Fibroblast of skin of right quadriceps (primary cell): Measurements from ENCODE around the gene LIN37.

Source experiments
- DNase-seq: peaks from one replicate; pipeline ENCODE4 v3.0.0-alpha.2; 2013

The LIN37 gene, protein sequence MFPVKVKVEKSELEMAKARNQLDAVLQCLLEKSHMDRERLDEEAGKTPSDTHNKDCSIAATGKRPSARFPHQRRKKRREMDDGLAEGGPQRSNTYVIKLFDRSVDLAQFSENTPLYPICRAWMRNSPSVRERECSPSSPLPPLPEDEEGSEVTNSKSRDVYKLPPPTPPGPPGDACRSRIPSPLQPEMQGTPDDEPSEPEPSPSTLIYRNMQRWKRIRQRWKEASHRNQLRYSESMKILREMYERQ

DNA sequence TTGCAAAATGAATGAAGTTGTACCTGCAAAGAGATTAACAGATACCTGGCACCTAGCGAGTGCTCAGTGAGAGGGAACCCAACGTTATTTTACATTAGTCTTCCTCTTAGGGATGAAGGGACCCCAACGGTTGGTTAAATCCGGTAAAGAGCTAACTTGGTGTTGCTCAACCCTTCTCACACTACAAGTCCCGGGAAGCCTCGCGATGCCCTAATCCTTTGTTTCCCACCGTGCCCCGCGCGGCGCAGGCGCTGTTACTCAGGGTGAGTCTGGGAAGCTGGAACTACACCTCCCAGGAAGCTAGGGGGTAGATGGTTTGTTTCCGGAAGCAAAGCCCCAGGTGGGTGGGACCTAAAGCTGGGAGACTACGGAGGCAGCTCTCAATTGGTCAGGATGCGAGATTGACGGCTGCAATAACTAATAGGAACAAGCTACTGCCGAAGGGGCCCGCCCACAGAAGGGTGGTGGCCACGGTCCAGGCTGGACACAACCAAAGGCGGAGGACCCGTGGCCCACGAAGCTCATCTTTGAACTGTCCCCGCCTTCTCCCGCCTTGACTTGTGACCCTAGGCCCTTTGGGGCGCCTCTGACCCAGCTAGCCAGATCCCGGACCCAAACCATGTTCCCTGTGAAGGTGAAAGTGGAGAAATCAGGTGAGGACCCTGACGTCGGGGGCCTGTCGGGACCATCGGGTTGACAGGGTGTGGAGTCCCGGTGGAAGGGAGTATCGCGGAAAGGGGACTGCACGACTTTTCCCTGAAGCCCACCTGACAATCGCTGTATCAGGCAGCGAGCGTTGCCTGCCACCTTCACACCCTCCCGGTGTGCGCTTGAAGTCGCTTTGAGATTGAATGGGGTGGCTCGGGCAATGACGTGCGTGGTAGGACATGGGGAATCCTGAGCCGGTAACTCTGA, at the start of gene LIN37:
Gene LIN37 (plus strand): TSS at position 471 of the 915 bp plus-strand sequence. CDS start 149 bp downstream, at position 620.
- DNase-seq, result peak; percentile 99

DNA sequence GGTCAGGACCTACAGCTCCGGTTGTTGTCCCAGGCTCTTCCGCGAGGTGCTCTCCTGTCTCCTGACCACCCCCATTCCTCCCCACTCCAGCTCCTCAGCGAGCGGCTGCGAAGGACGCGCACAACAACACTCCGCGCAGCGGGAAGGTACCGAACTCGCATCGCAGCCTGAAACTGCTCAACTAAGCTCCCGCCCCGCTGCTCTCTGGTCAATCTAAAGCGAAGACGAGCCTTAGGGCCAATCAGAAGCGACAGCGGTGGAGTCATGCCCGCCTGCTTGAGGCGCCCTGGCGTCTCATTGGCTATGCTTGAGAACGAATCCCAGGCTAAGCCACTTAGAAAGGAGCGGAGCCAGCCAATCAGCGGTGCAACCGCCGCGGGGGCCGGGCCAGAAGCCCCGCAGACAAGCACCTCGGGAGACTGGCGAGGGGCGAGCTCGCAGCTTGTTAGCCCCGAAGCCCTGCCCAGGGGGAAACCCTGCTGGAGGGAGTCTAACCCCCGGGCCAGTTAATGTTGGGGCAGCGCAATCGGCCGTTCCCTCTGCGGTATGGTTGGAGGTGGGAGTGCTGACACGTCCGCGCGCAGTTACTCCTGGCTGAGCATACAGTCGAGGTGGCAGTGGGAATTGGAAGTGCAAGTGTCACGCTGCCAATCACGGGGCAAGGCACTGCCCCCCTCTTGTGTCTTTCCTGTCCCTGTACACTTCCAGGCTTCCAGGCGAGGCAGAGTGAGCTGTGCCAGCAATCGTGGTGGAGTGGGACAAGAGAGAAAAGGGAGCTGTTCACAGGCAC, 46.0 kb upstream of the LIN37 start:
- peak; percentile 96 for DNase-seq

DNA sequence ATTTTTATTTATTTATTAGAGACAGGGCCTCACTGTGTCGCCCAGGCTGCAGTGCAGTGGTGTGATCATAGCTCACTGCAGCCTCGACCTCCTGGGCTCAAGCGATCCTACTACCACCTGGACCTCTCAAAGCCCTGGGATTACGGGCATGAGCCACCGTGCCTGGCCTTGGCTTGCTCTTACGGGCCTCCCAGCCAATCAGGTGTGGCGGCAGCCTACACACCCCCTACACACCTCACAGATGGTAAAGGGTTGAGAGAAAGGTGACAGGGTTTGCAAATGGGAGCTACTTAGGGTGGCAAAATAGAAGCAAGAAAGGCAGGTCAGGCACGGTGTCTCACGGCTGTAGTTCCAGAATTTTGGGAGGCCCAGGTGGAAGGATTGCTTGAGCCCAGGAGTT, 45.0 kb upstream of the LIN37 start:
- DNase-seq, result no peak

DNA sequence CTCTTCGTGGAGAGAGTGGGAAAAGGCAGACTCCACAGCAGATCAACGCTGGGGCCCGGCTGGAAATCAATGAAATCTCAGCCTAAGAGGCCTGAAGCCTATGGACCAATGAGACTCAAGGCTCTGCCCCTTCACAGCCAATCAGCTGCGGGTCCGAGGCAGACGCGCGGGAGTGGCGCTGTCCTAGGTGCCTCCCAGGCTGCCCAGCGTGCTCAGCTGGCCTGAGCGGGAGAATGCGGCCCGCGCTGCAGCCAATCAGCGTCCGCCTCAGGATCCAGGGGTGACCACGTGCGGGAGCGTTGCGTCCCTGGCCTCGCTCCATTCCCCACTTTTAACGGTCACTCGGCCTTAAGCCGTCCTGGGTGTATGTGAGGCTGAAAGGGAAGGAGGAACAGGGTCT, 44.2 kb upstream of the LIN37 start, which contains the start of gene ZBTB32:
Gene ZBTB32 (plus strand): TSS at position 341 of the 400 bp plus-strand sequence. CDS start 10,069 bp downstream, outside the sequence.
- peak; percentile 52 for DNase-seq

DNA sequence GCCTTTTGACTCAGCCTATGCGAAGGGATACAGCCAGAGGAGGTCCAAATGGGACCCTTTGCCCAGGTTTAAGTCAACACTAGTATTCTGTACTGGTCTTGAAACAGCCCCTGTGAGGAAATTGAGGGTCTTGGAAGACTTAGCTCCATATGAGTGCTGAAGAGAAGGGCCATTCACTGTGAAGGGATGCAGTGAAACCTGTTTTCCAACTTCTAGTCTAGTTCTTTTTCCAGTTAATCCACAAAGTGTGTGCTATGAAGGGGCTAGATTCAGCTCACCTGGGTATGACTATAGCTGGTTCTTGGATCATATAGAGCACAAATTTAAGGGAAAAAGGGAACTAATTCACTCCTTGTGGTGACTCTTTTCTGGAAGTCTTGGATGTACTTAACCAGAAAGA, 40.0 kb upstream of the LIN37 start:
- no peak for DNase-seq

DNA sequence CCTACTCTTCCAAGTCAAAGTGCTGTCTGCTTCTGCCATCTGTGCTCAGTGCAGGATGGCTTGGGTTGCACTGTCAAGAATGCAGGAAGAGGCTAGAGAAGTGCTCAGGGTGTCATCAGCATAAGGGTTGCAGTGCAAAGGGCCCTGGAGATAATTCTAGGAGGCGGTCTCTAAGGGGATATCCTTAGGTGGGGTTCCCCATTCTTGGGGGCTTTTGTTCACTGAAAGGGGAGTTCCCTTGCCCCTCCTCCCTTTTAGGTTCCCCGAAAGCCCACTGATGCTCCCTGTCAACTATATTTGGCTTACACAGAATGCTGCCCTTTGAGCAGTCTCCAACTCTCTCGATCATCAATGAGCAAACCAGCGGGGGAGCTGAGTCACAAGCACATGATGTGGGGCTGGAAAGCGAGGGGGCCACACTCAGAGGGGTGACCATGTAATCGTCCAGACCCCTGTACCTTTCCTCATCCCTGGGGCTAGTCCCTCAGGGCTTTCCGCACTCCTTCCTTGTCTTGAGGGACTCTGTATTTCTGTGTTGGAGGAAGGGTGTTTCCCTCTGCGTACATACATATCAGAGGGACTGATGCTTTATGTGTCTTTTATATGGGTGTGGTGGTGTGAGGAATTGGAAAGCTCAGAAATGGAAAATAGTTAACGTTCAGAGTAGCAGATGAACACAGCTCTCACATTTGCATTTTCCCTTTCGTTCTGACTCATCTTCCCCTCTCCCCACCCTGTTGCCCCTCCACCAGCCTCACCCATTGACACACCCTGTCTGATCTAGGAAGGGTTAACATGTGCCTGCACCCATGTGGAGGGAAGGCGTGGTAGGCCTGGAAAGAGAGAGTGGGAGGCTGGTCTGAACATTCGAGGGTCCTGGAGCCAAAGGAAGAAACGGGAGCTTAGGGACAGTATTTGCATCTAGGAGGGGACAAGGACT, 37.3 kb upstream of the LIN37 start:
- DNase-seq, result no peak

DNA sequence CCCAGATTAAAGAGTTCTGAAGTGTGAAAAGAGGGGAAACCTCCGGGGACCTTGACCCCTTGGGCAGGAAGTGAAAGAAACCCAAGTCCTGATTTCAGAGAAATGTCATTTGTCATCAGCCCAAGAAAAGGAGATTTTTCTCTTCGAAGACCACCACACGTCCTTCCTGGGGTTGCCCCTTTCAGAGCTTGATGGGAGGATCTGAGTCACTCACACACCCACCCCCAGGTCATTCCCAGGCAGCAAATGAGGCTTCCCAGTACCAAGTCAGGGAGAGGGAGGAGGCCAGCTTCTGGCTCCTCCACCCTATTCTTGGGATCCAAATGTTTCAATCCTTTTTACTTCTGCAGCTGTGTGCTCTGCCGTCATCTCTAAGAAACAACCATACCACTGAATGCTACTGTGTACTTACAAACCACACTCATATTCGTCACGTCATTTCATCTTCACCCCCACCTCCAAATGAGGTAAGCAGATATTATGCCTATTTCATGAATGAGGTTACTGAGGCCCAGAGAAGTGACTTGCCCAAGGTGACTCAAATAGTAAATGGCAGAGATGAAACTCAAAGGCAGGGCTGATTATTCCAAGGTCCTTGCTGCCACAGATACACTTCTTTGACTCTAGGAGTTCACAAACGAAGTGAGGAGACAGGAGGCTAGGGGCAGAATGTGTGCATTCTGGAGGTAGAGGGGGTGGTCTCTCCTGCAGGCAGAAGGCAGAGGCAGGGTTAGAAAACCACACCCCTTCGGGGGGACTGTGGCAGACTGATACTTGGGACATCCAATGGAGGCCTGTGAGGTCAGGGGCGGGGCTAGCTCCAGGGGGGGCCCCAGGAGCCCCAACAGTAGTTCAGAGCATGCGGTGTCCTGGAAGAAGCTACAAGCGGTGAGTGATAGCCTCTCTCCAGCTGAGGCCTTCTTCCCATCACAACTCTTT, 35.5 kb upstream of the LIN37 start:
- no peak for DNase-seq

DNA sequence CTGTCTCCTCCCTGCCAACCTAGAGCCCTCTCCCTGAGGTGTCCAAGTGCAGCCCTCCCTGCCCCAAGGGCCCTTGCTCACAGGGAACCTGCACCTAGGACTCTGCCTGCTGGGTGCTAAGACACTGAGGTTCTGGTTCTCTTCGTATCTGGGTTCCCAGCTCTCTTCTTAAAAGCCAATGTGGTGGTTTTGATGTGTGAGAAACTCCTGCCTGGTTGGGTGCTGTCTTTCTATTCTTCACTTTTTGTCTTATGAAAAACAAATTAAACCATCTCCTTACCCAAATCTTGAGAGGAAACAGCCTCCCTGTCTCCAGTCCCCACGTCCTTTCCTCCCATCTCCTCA, 34.9 kb upstream of the LIN37 start:
- no peak for DNase-seq

DNA sequence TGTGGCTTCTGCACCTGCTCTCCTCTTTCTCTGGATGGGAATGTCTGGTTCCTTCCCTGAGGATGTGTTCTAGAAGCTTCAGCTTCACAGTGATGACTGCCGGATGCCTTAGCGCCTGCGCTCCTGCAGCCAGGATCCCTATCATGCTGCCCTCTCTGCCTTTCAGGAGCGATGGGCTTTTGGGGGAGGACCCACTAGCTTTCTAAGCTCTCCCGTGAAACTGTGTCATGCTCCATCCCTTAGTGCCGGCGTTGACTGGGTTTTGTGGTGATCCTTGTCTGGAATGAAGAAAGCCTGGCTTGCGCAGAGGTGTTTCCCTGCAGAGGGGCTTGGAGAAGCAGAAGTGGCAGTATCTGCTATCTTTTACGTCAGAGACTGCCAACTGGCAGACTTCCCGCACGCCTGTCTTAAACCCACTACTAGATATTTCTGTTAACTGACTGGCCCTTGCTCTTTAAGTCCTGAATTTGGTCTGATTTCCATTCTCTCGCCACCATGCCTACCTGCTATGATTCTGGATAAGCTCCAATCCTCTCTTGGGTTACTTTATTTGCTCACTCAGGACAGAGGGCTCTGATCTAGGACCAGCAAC, 34.4 kb upstream of the LIN37 start:
- no peak for DNase-seq

DNA sequence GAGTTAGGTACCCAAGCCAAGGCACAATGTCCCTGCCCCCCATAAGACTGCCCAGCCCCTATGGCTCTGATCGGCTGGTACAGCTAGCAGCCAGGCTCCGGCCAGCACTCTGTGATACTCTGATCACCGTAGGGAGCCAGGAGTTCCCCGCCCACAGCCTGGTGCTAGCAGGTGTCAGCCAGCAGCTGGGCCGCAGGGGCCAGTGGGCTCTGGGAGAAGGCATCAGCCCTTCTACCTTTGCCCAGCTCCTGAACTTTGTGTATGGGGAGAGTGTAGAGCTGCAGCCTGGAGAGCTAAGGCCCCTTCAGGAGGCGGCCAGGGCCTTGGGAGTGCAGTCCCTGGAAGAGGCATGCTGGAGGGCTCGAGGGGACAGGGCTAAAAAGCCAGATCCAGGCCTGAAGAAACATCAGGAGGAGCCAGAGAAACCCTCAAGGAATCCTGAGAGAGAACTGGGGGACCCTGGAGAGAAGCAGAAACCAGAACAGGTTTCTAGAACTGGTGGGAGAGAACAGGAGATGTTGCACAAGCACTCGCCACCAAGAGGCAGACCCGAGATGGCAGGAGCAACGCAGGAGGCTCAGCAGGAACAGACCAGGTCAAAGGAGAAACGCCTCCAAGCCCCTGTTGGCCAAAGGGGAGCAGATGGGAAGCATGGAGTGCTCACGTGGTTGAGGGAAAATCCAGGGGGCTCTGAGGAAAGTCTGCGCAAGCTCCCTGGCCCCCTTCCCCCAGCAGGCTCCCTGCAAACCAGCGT, 33.6 kb upstream of the LIN37 start:
- no peak for DNase-seq

DNA sequence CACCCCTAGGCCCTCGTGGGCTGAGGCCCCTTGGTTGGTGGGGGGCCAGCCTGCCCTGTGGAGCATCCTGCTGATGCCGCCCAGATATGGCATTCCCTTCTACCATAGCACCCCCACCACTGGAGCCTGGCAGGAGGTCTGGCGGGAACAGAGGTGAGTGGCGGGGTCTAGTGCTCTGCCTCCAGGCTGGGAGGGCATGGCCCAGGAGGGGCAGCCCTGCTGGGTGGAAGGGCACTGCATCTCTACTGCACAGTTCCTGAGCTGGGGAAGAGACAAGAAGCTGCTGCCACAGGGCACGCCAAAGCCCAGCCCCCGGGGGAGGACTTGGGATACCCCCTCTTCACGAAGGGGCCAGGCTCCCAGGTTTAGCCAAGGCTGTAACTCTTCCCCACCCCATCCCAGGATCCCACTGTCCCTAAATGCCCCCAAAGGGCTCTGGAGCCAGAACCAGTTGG, 33.0 kb upstream of the LIN37 start:
- no peak for DNase-seq

DNA sequence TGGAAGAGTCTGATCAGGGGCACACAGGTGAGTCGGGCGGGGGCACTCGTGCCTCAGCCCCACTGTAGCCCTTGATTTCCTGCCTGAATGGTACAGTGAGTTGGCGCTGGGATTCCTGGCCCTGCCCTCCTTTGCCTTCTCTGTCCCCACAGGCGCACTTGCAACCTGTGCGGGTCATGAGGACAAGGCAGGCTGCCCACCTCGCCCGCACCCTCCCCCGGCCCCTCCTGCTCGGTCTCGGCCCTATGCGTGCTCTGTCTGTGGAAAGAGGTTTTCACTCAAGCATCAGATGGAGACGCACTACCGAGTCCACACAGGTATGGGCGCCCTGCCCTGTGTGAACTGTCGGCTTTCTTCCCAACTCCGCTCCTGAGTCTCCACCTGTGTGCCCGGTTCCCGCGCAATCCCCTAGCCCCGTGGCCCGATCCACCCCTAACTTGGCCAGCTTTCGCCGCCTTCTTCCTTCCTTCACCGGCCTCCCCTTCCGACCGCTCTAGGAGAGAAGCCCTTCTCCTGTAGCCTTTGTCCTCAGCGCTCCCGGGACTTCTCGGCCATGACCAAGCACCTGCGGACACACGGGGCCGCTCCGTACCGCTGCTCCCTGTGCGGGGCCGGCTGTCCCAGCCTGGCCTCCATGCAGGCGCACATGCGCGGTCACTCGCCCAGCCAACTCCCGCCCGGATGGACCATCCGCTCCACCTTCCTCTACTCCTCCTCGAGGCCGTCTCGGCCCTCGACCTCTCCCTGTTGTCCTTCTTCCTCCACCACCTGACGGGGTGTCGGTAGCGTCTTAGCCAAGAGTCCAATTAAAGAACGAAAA, 32.2 kb upstream of the LIN37 start:
- DNase-seq, result no peak

DNA sequence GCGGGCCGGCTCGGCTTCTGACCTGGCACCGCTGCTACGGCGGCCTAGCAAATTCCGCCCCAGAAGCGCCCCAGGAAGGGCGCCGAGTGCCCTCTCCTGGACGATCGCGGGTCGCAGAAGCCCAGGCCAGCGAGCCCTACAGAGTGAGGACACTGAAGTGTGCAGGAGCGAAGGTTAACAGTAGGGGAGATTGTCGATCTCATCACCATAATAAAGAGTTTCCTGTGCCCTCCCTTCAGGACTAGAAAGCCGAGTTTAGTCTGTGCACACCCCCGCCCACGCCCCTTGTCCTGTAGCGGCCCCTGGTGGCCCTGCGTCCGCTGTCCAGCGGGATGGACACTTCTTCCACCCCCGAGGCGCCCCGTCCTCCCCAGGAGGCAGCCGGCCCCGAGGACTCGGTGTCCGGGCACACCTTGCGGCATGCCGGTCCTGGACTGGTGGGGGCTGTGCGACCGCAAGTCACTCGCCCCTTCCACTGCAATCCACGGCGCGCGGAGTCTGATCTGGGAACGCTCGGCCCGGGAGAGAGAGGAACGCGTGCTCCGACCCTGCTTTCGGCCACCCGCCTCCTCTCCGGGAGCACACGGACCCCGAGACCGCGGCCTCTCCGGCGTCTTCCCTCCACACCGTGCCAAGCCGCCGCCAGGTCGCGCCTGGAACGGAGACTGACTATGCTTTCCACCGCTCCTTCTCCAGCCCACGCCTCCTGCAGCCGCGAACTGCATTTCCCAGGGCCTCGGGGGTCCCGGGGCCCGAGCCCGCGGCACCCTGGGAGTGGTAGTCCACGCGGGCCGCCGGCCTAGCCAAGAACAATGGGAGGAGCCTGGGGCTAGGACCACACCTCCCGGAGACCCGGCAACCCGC, 31.3 kb upstream of the LIN37 start:
- DNase-seq, result peak; percentile 78

DNA sequence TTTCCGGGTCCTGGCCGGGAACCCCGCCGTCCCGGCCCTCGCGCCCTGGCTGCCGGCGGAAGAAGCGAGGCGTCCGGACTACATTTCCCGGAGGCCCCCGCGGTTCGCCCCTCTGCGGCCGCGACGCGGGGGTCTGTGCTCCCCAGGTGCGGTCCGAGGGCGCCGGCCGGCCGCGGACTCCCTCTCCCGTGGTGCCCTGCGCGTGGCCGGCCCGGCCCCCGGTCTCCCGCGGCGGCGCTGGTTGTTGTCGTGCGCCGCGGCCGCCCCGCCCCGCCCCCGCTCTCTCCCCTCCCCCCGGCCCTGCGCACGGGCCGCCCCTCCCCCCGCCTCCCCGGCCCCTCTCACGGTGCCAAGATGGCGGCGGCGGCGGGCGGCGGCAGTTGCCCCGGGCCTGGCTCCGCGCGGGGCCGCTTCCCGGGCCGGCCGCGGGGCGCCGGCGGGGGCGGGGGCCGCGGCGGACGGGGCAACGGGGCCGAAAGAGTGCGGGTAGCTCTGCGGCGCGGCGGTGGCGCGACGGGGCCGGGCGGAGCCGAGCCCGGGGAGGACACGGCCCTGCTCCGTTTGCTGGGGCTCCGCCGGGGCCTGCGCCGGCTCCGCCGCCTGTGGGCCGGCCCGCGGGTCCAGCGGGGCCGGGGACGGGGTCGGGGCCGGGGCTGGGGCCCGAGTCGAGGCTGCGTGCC, 30.6 kb upstream of the LIN37 start, which contains the start of gene KMT2B:
Gene KMT2B (plus strand): TSS at position 339 of the 680 bp plus-strand sequence. CDS start 16 bp downstream, at position 355.
- DNase-seq, result peak; percentile 97

DNA sequence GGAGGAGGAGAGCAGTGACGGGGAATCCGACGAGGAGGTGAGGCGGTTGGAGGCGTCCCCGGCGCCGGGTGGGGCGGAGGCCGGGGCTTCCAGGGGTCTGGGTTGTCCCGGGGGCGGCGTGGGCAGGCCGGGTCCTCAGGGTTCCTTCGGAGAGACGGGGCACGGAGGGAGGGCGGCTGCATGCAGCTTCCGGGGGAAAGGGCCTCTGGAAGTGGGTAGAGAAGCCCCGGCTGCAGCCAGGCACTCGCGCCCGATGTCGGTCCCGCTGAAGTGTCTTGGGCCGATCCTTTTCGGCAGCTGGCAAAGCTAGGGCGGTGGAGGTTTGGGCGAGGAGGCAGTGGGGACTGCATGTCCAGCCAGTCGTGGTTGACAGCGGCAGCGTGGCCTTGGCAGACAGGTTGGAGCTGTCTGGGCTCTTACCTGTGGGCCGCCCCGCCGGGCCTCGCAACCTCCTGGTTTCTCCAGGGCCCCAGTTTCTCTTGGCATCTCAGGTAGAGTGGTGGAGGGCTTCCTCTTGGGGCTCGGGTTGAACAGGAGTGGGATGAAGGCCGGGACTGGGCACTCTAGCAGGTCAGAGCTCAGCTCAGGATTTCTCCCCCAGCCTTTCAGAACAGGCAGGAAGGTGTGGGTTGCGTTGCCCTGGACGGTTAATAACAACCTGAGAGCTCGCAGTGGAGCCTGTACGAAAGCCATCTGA, 29.9 kb upstream of the LIN37 start:
- DNase-seq, result no peak

DNA sequence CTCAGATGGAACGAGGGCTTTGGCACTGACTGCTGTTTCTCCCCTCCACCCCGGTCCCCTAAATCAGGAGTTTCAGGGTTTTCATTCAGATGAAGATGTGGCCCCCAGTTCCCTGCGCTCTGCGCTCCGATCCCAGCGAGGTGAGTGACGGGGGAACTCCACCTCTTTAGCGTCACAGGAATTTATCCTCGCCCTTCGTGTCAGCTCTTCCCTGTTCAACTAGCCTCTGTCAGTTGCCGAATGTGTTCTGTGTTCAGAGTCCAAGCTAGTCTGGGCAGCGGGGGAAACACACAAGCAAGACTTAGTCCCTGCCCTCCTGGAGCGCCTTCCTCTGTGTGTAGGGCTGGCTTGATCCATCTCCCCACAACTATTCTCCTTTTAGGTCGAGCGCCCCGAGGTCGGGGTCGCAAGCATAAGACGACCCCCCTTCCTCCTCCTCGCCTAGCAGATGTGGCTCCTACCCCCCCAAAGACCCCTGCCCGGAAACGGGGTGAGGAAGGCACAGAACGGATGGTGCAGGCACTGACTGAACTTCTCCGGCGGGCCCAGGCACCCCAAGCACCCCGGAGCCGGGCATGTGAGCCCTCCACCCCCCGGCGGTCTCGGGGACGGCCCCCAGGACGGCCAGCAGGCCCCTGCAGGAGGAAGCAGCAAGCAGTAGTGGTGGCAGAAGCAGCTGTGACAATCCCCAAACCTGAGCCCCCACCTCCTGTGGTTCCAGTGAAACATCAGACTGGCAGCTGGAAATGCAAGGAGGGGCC, 28.8 kb upstream of the LIN37 start:
- no peak for DNase-seq
